Forelimb muscle (tissue), 1 donor: ENCODE results near the gene GPR26. TPM values are rescaled to one million over a fixed set of nuclear protein-coding genes. Genes with fewer than 3 reads are reported as not detected.

Experiments used
- DNase-seq: peaks from one replicate; pipeline ENCODE4 v3.0.0-alpha.2; 2013; ENCODE audit warnings: low read depth
- polyA plus RNA-seq: library from polyadenylated mRNA; unstranded; fragments of 120-200 nt; gene quantifications from one replicate; pipeline ENCODE4 v1.2.1, GENCODE V29; 2013; ENCODE audit not compliant: insufficient read length

Gene GPR26
- polyA plus RNA-seq, result not detected

GRCh38 chr10:123666318-123667236 is at the start of gene GPR26:
Gene GPR26 (plus strand): TSS chr10:123666355. CDS start chr10:123666408, 53 bp downstream.
- DNase-seq, result no peak

GRCh38 chr10:123618224-123618623 is 47.9 kb upstream of the GPR26 start:
- no peak for DNase-seq

GRCh38 chr10:123619067-123619855 is 46.9 kb upstream of the GPR26 start:
- DNase-seq, result no peak

- no peak for DNase-seq
Observed at GRCh38 chr10:123620621-123621020, 45.5 kb upstream of the GPR26 start.

- DNase-seq, result no peak
Observed at GRCh38 chr10:123621492-123621891, 44.7 kb upstream of the GPR26 start.

- no peak for DNase-seq
Observed at GRCh38 chr10:123621916-123622315, 44.2 kb upstream of the GPR26 start.

- DNase-seq, result no peak
Observed at GRCh38 chr10:123622381-123622780, 43.8 kb upstream of the GPR26 start.

GRCh38 chr10:123624086-123624485 is 42.1 kb upstream of the GPR26 start:
- DNase-seq, result no peak

- DNase-seq, result no peak
Observed at GRCh38 chr10:123633106-123633505, 33.0 kb upstream of the GPR26 start.

- no peak for DNase-seq
Observed at GRCh38 chr10:123633636-123634035, 32.5 kb upstream of the GPR26 start.

GRCh38 chr10:123634221-123634620 is 31.9 kb upstream of the GPR26 start:
- DNase-seq, result no peak

- no peak for DNase-seq
Observed at GRCh38 chr10:123635131-123635530, 31.0 kb upstream of the GPR26 start.

- no peak for DNase-seq
Observed at GRCh38 chr10:123635745-123636144, 30.4 kb upstream of the GPR26 start.

- DNase-seq, result no peak
Observed at GRCh38 chr10:123636598-123637325, 29.4 kb upstream of the GPR26 start.

- no peak for DNase-seq
Observed at GRCh38 chr10:123637326-123637880, 28.8 kb upstream of the GPR26 start.

- no peak for DNase-seq
Observed at GRCh38 chr10:123639131-123639530, 27.0 kb upstream of the GPR26 start.

- no peak for DNase-seq
Observed at GRCh38 chr10:123640016-123640535, 26.1 kb upstream of the GPR26 start.

- no peak for DNase-seq
Observed at GRCh38 chr10:123642293-123642692, 23.9 kb upstream of the GPR26 start.

GRCh38 chr10:123642697-123643096 is 23.5 kb upstream of the GPR26 start:
- DNase-seq, result no peak

GRCh38 chr10:123643315-123643714 is 22.8 kb upstream of the GPR26 start:
- DNase-seq, result no peak

GRCh38 chr10:123645016-123645415 is 21.1 kb upstream of the GPR26 start:
- no peak for DNase-seq
